CD4-positive, alpha-beta memory T cell (primary cell): ENCODE results near the gene CSTPP1. TPM values are rescaled to one million over a fixed set of nuclear protein-coding genes. Genes with fewer than 3 reads are reported as not detected.
A peak's percentile ranks its signal among the peaks of the same experiment; 100 is the strongest.

ENCODE experiments used
- CTCF ChIA-PET: fragments of 350-600 bp; sonication (Branson Sonifier 250); formaldehyde crosslinking; loops from one replicate; lab custom pipeline; 2021; ENCODE audit warnings: inconsistent platforms; ENCODE audit not compliant: partially characterized antibody; lab: Charles Lee
- POLR2A ChIA-PET: fragments of 350-600 bp; sonication (Branson Sonifier 250); formaldehyde crosslinking; loops from one replicate; lab custom pipeline; 2021; ENCODE audit not compliant: partially characterized antibody; lab: Charles Lee
- DNase-seq, 5 donors: peaks; one replicate each; pipeline versions ENCODE4 v3.0.0 to v3.0.0-alpha.2; 2020 to 2022; ENCODE audit warnings: mixed read lengths in 1 of 5
- H3K27ac ChIP-seq: one replicate; pipeline ENCODE4 v1.7.0; 2013; ENCODE audit warnings: low read depth, low read length
- H3K27me3 ChIP-seq: 2 replicates; pipeline ENCODE4 v1.7.0; 2013; ENCODE audit warnings: mild to moderate bottlenecking, low read length, moderate library complexity; ENCODE audit not compliant: insufficient read depth
- H3K36me3 ChIP-seq: 2 replicates; pipeline ENCODE4 v1.7.0; 2013; ENCODE audit warnings: mild to moderate bottlenecking, low read length, moderate library complexity; ENCODE audit not compliant: insufficient read depth
- H3K4me1 ChIP-seq: 2 replicates; pipeline ENCODE4 v1.7.0; 2013; ENCODE audit warnings: mild to moderate bottlenecking, low read length, moderate library complexity; ENCODE audit not compliant: insufficient read depth
- H3K4me3 ChIP-seq, 2 donors: one replicate each; pipeline ENCODE4 v1.7.0; 2013; ENCODE audit warnings: low read length in 2 of 2, mild to moderate bottlenecking in 1 of 2
- H3K9me3 ChIP-seq, 2 donors: one replicate each; pipeline ENCODE4 v1.7.0; 2013; ENCODE audit warnings: low read length in 2 of 2, control low read depth in 1 of 2; ENCODE audit not compliant: control insufficient read depth in 1 of 2
- H3K27ac Mint-ChIP-seq, 7 donors: one replicate each; pipeline ENCODE4 v1.8.0; 2020 to 2021; ENCODE audit warnings: mixed read lengths in 7 of 7, mild to moderate bottlenecking in 6 of 7, inconsistent platforms in 3 of 7, moderate library complexity in 3 of 7
- H3K27me3 Mint-ChIP-seq, 2 donors: one replicate each; pipeline ENCODE4 v1.8.0; 2020 to 2021; ENCODE audit warnings: mixed read lengths in 2 of 2
- H3K36me3 Mint-ChIP-seq, 2 donors: one replicate each; pipeline ENCODE4 v1.8.0; 2020 to 2021; ENCODE audit warnings: mixed read lengths in 2 of 2, inconsistent platforms in 1 of 2, mild to moderate bottlenecking in 1 of 2
- H3K4me1 Mint-ChIP-seq, 4 donors: one replicate each; pipeline ENCODE4 v1.8.0; 2020 to 2021; ENCODE audit warnings: mixed read lengths in 4 of 4, mild to moderate bottlenecking in 1 of 4
- H3K4me3 Mint-ChIP-seq, 8 donors: one replicate each; pipeline ENCODE4 v1.8.0; 2020 to 2021; ENCODE audit warnings: mixed read lengths in 8 of 8, mild to moderate bottlenecking in 7 of 8, moderate library complexity in 6 of 8, inconsistent platforms in 3 of 8
- H3K9me3 Mint-ChIP-seq, 8 donors: one replicate each; pipeline ENCODE4 v1.8.0; 2020 to 2021; ENCODE audit warnings: mixed read lengths in 8 of 8, mild to moderate bottlenecking in 5 of 8, inconsistent platforms in 3 of 8, moderate library complexity in 1 of 8
- intact Hi-C: fragments of 100-400 bp; cut with micrococcal nuclease; formaldehyde crosslinking; loops from one replicate; pipeline ENCODE4 v1.15.1; 2023
- polyA plus RNA-seq, 2 donors: library from polyadenylated mRNA; unstranded; fragments of 300-500 nt; fragmentation: Illumina TruSeq; gene quantifications; one replicate each; pipeline ENCODE4 v1.2.3, GENCODE V29; 2021
- total RNA-seq, 2 experiments: library from RNA; stranded (reverse); gene quantifications; one replicate each; pipeline ENCODE4 v1.2.3, GENCODE V29; 2021

The CSTPP1 gene
- total and polyA plus RNA-seq, 4 experiments from 2014 or later: 12.4 to 24.3 (median 17.8) TPM

DNA sequence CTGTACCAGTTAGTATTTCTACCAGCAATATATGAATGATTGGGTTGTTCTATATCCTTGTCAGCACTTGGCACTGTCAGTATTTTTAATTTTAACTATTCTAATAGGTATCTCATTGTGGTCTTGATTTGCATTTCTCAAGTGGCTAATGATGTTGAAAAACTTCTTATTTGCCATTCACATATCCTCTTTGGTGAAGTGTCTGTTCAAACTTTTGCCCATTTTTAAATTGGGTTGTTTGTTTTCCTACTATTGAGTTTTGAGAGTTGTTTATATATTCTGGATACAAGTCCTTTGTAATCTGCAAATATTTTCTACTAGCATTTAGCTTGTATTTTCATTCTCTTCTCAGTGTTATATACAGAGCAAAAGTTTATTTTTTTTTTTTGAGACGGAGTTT lies 82.1 kb downstream of the CSTPP1 start:
- no peaks in the 10 kb centered on the region for H3K9me3 ChIP-seq
- Mint-ChIP-seq H3K27ac (no peak overlapping the region), H3K4me3 (no peak overlapping the region), H3K36me3 (peaks cover 0 to 4% of the 10 kb centered on the region in 2 donors), H3K27me3 (no peaks in the 10 kb centered on the region), H3K4me1 (peaks cover 0 to 2% (median under 1%) of the 10 kb centered on the region in 4 donors), H3K9me3 (peaks cover 0 to 1% (median 0%) of the 10 kb centered on the region in 8 donors)
- DNase-seq: no peak
- H3K4me3 ChIP-seq: no peak overlapping the region
- H3K4me1 ChIP-seq: no peaks in the 10 kb centered on the region
- intact Hi-C loops: no loop called here
- POLR2A ChIA-PET: no interaction called here
- no peak overlapping the region for H3K27ac ChIP-seq
- CTCF ChIA-PET: no interaction called here
- H3K27me3 ChIP-seq: no peaks in the 10 kb centered on the region
- H3K36me3 ChIP-seq: no peaks in the 10 kb centered on the region

DNA sequence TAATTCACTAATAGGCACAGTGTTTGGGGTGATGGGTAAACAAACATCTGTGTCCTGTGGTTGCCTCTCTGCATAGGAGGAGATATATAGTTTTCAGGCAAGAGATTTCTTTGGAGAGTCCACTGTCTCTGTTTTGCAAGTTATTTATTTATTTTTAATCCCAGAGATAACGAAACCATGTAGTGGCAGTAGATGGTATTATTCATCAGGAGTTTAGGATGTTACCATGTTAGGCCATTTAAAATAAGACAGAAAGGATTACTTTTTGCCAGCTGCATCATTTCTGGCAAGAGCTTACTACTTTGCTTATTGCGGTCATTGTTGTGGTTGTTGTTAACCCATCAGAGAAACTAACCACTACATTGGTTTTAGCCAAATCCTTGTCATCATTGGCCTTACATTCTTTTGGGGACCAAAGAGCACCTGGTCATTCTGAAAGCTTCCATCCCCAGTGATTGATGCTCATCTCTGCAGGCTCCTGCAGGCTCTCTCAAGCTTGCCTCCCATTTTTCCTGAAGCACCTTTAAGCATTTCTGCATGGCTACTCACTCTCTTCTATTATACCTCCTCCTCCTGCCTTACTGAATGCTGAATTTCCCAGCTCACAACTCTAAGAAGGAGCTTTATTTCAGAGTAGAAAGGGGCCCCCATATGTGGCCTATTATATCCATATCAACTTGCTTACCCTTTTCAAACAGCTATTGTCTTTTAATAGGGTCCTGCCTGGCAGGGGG lies 84.4 kb downstream of the CSTPP1 start:
- peaks cover 0 to 2% (median under 1%) of the 10 kb centered on the region in 4 donors for H3K4me1 Mint-ChIP-seq
- peaks cover 0 to 1% (median 0%) of the 10 kb centered on the region in 8 donors for H3K9me3 Mint-ChIP-seq
- DNase-seq: no peak
- ChIA-PET CTCF (interaction anchor here (1.1 kb wide), 1 partner anchor 10 kb away, joined by 4 read pairs; no protein-coding TSS in a partner anchor), POLR2A (no interaction called here)
- Histone ChIP-seq H3K27ac (no peak overlapping the region), H3K36me3 (no peaks in the 10 kb centered on the region), H3K9me3 (no peaks in the 10 kb centered on the region), H3K4me1 (no peaks in the 10 kb centered on the region), H3K4me3 (no peak overlapping the region), H3K27me3 (no peaks in the 10 kb centered on the region)
- H3K27me3 Mint-ChIP-seq: no peaks in the 10 kb centered on the region
- peaks cover 0 to 4% of the 10 kb centered on the region in 2 donors for H3K36me3 Mint-ChIP-seq
- intact Hi-C loops: no loop called here
- no peak overlapping the region for H3K27ac Mint-ChIP-seq
- no peak overlapping the region for H3K4me3 Mint-ChIP-seq

DNA sequence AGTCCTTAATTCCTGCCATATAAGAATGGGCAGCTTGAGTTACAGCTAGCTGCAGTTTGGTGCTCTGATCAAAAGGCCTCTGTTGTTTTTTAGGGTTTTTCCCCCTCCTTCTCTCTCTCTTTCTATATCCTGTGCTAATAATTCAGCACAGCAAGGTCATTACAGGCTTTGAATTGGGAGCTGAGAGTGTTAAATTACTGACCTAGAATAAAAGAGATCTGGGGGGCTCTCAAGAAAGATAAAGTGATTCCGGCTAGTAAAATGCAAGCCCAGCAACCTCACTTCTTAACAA lies 84.9 kb downstream of the CSTPP1 start:
- Mint-ChIP-seq H3K9me3 (peaks cover 0 to 1% (median 0%) of the 10 kb centered on the region in 8 donors), H3K36me3 (peaks cover 0 to 4% of the 10 kb centered on the region in 2 donors)
- CTCF ChIA-PET: interaction anchor here (1.1 kb wide), 1 partner anchor 9 kb away, joined by 4 read pairs; no protein-coding TSS in a partner anchor

DNA sequence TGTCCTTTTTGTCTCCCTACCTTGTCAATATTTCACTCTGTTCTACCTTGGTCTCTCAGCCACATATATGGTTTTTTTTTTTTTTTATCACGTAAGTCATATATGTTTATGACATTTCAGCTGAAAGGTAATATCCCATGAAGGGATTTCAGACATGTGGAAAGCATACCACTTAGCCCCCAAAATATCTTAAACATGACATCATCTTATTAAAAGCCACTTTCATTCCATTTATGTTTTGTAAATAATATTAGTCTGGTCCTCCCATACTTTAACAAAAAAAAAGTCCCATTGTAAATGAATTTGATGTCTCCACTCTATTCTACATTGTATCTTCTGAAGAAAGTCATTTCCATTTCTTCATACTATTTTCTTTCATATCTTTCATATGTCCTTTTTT lies 85.4 kb downstream of the CSTPP1 start:
- Histone ChIP-seq H3K36me3 (no peaks in the 10 kb centered on the region), H3K4me3 (no peak overlapping the region), H3K4me1 (no peaks in the 10 kb centered on the region), H3K9me3 (no peaks in the 10 kb centered on the region), H3K27ac (no peak overlapping the region), H3K27me3 (no peaks in the 10 kb centered on the region)
- H3K36me3 Mint-ChIP-seq: peaks cover 0 to 4% of the 10 kb centered on the region in 2 donors
- no peak overlapping the region for H3K27ac Mint-ChIP-seq
- ChIA-PET CTCF (no interaction called here), POLR2A (no interaction called here)
- no peaks in the 10 kb centered on the region for H3K27me3 Mint-ChIP-seq
- peaks cover 0 to 1% (median 0%) of the 10 kb centered on the region in 8 donors for H3K9me3 Mint-ChIP-seq
- peaks cover 0 to 2% (median under 1%) of the 10 kb centered on the region in 4 donors for H3K4me1 Mint-ChIP-seq
- H3K4me3 Mint-ChIP-seq: no peak overlapping the region
- intact Hi-C loops: no loop called here
- no peak for DNase-seq

More for the DNA sequence above, 84.9 kb downstream of the CSTPP1 start:
- intact Hi-C loops: no loop called here
- Mint-ChIP-seq H3K4me3 (no peak overlapping the region), H3K27me3 (no peaks in the 10 kb centered on the region), H3K27ac (no peak overlapping the region), H3K4me1 (peaks cover 0 to 2% (median under 1%) of the 10 kb centered on the region in 4 donors)
- Histone ChIP-seq H3K36me3 (no peaks in the 10 kb centered on the region), H3K27me3 (no peaks in the 10 kb centered on the region), H3K9me3 (no peaks in the 10 kb centered on the region), H3K27ac (no peak overlapping the region), H3K4me3 (no peak overlapping the region), H3K4me1 (no peaks in the 10 kb centered on the region)
- POLR2A ChIA-PET: no interaction called here
- DNase-seq: no peak

DNA sequence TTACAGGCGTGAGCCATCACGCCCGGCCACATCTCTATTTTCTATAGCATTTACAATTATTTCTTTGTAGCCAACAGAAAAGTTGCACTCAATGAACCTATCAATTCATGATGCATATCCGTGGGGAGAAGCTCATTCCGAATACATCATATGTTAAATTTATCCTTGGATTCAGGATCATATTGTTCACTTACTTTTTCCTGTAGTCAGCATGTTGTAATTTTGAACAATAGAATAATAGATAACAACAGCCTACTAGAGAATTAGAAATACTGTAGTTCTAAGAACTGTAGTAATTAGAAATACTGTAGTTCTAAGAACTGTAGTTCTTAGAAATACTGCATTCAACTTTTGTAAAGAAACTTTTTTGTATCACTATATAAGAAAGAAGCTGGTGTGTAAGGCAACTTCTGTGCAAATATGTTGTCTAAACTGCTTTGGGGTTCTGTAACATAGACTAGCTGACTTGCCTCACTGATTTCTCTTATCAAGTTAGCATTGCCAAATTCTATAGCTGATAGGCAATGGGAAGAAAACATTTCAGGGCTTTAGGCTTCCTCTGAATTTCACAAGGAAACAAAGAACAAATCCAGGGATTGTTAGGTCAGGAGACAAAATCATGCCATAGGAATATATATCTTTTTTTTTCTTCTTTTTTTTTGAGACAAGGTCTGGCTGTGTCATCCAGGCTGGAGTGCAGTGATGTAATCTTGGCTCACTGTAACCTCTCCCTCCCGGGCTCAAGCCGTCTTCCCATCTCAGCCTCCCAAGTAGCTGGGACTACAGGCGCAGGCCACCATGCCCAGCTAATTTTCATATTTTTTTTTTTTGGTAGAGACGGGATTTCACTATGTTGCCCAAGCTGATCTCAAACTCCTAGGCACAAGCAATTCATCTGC lies 91.9 kb downstream of the CSTPP1 start:
- POLR2A ChIA-PET: no interaction called here
- H3K27me3 ChIP-seq: no peaks in the 10 kb centered on the region
- no peaks in the 10 kb centered on the region for H3K4me1 Mint-ChIP-seq
- intact Hi-C loops: no loop called here
- H3K9me3 Mint-ChIP-seq: peaks cover 0 to 3% (median 0%) of the 10 kb centered on the region in 8 donors
- no peak for DNase-seq
- no peaks in the 10 kb centered on the region for H3K27me3 Mint-ChIP-seq
- peak overlapping the region in 1 of 7 donors; percentile 4 for H3K27ac Mint-ChIP-seq
- H3K27ac ChIP-seq: no peak overlapping the region
- no peaks in the 10 kb centered on the region for H3K4me1 ChIP-seq
- H3K36me3 Mint-ChIP-seq: peaks cover 0 to 5% of the 10 kb centered on the region in 2 donors
- H3K9me3 ChIP-seq: no peaks in the 10 kb centered on the region
- no peak overlapping the region for H3K4me3 ChIP-seq
- H3K4me3 Mint-ChIP-seq: no peak overlapping the region
- no peaks in the 10 kb centered on the region for H3K36me3 ChIP-seq
- CTCF ChIA-PET: no interaction called here

DNA sequence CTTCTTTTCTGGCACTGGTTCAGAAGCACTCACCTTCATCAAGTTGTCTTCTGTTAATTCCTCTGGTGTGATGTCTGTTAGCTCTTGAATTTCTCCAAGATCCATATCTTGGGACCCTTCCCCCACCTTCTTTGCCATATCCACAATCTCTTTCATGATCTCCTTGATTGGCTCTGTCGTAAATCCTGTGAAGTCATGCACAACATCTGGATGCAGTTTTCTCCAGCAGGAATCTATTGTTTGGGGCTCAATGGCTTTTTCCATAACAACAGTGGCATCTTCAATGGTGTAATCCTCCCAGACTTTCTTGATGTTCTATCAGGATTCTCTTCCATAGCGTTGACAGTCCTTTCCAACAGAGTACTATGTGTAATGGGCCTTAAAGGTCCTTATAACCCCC lies 96.9 kb downstream of the CSTPP1 start:
- Mint-ChIP-seq H3K4me3 (no peak overlapping the region), H3K4me1 (no peaks in the 10 kb centered on the region), H3K36me3 (peaks cover 0 to 8% of the 10 kb centered on the region in 2 donors), H3K27me3 (no peaks in the 10 kb centered on the region), H3K27ac (no peak overlapping the region), H3K9me3 (peaks cover 0 to 2% (median 0%) of the 10 kb centered on the region in 8 donors)
- Histone ChIP-seq H3K27me3 (no peaks in the 10 kb centered on the region), H3K4me1 (no peaks in the 10 kb centered on the region), H3K9me3 (no peaks in the 10 kb centered on the region), H3K36me3 (no peaks in the 10 kb centered on the region), H3K4me3 (no peak overlapping the region), H3K27ac (no peak overlapping the region)
- CTCF ChIA-PET: no interaction called here
- POLR2A ChIA-PET: no interaction called here
- intact Hi-C loops: no loop called here
- DNase-seq: no peak

DNA sequence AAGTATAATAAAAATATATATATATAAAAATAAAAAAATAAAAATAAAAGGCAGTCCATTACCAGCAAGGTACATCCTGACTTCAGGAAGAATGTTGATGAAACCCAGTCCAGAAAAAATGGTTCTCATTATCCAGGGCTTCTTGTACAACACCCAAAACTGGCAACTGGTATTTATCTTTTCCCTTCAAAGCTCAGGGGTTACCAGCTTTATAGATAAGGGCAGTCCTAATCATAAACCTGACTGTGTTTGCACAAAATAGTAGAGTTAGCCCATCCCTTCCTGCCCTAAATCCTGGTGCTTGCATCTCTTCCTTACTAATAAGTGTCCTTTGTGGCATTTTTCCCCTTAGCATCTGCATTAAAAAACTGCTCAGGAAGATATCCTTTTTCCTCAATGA lies 97.5 kb downstream of the CSTPP1 start:
- Histone ChIP-seq H3K27me3 (no peaks in the 10 kb centered on the region), H3K4me1 (no peaks in the 10 kb centered on the region), H3K9me3 (no peaks in the 10 kb centered on the region), H3K4me3 (no peak overlapping the region), H3K36me3 (no peaks in the 10 kb centered on the region), H3K27ac (no peak overlapping the region)
- intact Hi-C loops: no loop called here
- H3K27ac Mint-ChIP-seq: no peak overlapping the region
- H3K27me3 Mint-ChIP-seq: no peaks in the 10 kb centered on the region
- H3K4me3 Mint-ChIP-seq: no peak overlapping the region
- POLR2A ChIA-PET: no interaction called here
- peaks cover 0 to 8% of the 10 kb centered on the region in 2 donors for H3K36me3 Mint-ChIP-seq
- DNase-seq: no peak
- no peaks in the 10 kb centered on the region for H3K4me1 Mint-ChIP-seq
- peaks cover 0 to under 1% (median 0%) of the 10 kb centered on the region in 8 donors for H3K9me3 Mint-ChIP-seq
- CTCF ChIA-PET: no interaction called here
